Body of pancreas (tissue), 4 donors: ENCODE measurements around the gene POLRMT.

ENCODE experiments used
- POLR2A ChIP-seq, 3 donors: fragments of 450-650 bp; IDR thresholded peaks; one replicate each; pipeline ENCODE4 v1.6.1; 2016; ENCODE audit warnings: antibody characterized with exemption in 3 of 3, mild to moderate bottlenecking in 2 of 3
- TF ChIP-seq, protein P1 (sequence below), 7 experiments: fragments of 450-650 bp in 4 of 7; fragments of 200-600 bp in 3 of 7; sonication (generic) in 3 of 7; IDR thresholded peaks; one replicate each; pipeline ENCODE4 v1.5.1; 2016 to 2019; ENCODE audit warnings: antibody characterized with exemption in 7 of 7

DNA sequence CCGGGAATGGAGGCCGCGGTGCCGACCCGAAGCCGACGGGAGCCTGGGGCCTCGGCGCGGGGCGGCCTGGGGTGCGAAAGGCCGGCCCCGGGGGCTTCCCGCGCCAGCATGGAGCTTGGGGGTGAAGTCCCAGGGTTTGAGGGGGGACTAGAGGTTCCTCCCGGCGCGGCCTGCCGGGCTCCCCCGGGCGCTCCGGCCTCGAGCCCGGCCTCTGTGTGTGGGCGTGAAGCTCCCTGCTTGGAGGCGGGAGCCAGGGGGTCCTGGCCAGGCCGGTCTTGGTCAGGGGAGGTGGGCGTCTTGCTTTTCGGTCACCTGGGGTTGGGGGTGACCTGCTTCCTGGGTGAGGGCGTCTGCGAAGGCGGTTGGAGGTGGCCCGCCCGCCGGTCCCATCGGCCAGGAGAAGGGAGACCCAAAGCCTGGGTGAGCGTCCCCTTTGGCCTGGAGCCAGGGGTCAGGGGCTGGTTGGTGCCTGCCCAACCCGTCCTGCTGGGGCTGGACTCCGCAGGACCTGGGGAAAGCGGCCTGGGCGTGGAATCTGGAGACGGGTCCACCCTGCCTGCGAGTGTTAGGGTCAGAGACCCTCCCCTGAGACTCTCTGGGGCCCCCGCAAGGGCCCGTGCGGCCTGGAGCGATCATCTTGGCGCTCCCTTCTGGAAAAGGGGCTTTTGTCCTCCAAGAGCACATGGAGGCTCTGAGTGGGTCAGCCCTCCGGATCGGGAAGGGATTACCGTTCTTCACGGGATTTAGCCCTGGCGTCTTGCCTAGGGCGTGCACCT, 60.4 kb downstream of the POLRMT start:
- TF ChIP-seq, protein P1, sequence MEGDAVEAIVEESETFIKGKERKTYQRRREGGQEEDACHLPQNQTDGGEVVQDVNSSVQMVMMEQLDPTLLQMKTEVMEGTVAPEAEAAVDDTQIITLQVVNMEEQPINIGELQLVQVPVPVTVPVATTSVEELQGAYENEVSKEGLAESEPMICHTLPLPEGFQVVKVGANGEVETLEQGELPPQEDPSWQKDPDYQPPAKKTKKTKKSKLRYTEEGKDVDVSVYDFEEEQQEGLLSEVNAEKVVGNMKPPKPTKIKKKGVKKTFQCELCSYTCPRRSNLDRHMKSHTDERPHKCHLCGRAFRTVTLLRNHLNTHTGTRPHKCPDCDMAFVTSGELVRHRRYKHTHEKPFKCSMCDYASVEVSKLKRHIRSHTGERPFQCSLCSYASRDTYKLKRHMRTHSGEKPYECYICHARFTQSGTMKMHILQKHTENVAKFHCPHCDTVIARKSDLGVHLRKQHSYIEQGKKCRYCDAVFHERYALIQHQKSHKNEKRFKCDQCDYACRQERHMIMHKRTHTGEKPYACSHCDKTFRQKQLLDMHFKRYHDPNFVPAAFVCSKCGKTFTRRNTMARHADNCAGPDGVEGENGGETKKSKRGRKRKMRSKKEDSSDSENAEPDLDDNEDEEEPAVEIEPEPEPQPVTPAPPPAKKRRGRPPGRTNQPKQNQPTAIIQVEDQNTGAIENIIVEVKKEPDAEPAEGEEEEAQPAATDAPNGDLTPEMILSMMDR (IDR thresholded peaks at IDR 0.05), result no peak
- no peak for TF ChIP-seq POLR2A (IDR thresholded peaks at IDR 0.05)
